ENCODE results near the gene ZGPAT. TPM values are rescaled to one million over a fixed set of nuclear protein-coding genes. Genes with fewer than 3 reads are reported as not detected.

The ZGPAT gene
- total and polyA plus RNA-seq, 2 of the 8 experiments (the other 6 are each of a cell fraction or from before 2014, with no cell fraction given) = 14.5 to 21.4 TPM

DNA sequence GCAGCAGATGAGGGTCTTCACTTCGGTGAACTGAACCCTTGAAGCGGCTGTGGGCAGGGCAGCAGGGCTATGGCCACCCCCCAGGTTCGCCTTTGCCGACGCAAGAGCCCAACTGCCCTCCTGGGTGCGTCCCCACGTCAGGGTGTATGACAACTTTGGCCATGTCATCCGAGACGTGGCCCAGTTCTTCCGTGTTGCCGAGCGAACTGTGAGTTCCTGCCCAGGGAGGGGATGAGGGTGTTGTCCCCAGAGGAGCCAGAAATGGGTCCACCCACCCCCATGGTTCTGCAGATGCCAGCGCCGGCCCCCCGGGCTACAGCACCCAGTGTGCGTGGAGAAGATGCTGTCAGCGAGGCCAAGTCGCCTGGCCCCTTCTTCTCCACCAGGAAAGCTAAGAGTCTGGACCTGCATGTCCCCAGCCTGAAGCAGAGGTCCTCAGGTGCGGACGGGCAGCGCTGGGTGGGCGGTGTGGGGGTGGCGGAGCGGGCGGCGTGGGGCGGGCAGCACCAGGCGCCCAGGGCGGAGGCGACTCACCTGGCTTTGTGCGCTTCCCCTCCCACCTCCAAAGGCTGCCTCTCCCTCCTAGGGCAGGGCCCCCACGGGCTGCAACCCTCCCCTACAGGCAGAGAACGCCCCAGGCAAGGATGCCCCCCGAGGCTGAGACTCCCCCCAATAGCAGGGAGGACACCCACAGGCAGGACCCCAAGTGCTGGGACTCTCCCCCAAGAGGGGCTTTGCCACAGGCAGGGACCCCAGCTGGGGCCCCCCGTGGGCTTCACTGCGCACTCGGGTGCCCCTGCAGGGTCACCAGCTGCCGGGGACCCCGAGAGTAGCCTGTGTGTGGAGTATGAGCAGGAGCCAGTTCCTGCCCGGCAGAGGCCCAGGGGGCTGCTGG, 17.6 kb upstream of the ZGPAT start:
- H4K20me1 ChIP-seq (replicated peaks in 1 of 2; ENCODE audit: control insufficient read depth in 1 of 2, insufficient read depth in 2 of 2, low read length in 2 of 2) = peaks cover 0 to 6% of the 10 kb centered on the region in 2 experiments
- H3K14ac ChIP-seq (ENCODE audit: insufficient read length) = no peak overlapping the region
- ChIA-PET CTCF (ENCODE audit: partially characterized antibody) (interaction anchor here (0.6 to 1.1 kb wide), 3 partner anchors 8 to 348 kb away, joined by 3 to 4 read pairs (median 3); no protein-coding TSS in a partner anchor), POLR2A (ENCODE audit: partially characterized antibody) (interaction anchor here (1.4 to 4.3 kb wide), 4 partner anchors 8 to 17 kb away, joined by 5 to 31 read pairs (median 10); partner anchors contain the start of genes ARFRP1, TNFRSF6B and ZGPAT)
- H3K4me3 ChIP-seq (ENCODE audit: extremely low read depth in 1 of 4, insufficient read depth in 2 of 4, low read depth in 3 of 4, low read length in 4 of 4) = no peak overlapping the region
- no peak overlapping the region for H3K23ac ChIP-seq (ENCODE audit: insufficient read length)
- H3K18ac ChIP-seq (ENCODE audit: extremely low read depth, low read length) = no peak overlapping the region
- no peak overlapping the region for H3K4ac ChIP-seq (replicated peaks; ENCODE audit: insufficient read length, low read depth, low read length)
- no peaks in the 10 kb centered on the region; a peak in 1 of 4 replicates for H3K9me3 ChIP-seq (ENCODE audit: insufficient read depth in 2 of 2, low read depth in 1 of 2, low read length in 1 of 2)
- H2AFZ ChIP-seq (ENCODE audit: low read length) = no peak overlapping the region
- no peak overlapping the region for H2BK5ac ChIP-seq (ENCODE audit: low read depth, low read length)
- H2AK5ac ChIP-seq (ENCODE audit: low read depth, low read length) = no peak overlapping the region
- no peak overlapping the region for H3K9ac ChIP-seq (replicated peaks in 1 of 4; ENCODE audit: extremely low read depth in 1 of 4, low read depth in 3 of 4, low read length in 3 of 4)
- no peak overlapping the region for H2BK15ac ChIP-seq (ENCODE audit: low read length)
- no peak overlapping the region for H4K8ac ChIP-seq (ENCODE audit: extremely low read depth, insufficient read depth, low read length)
- H3K4me1 ChIP-seq (replicated peaks in 1 of 4; ENCODE audit: control insufficient read depth in 3 of 4, insufficient read depth in 4 of 4, low read length in 3 of 4) = no peaks in the 10 kb centered on the region; a peak in 1 of 7 replicates
- no peak overlapping the region for H2BK12ac ChIP-seq (ENCODE audit: low read depth, low read length)
- H3K79me2 ChIP-seq (ENCODE audit: control insufficient read depth in 1 of 2, insufficient read depth in 2 of 2, low read length in 2 of 2) = no peaks in the 10 kb centered on the region
- no peaks in the 10 kb centered on the region for H3K27me3 ChIP-seq (replicated peaks in 1 of 4; ENCODE audit: control insufficient read depth in 3 of 4, extremely low read depth in 1 of 4, insufficient read depth in 3 of 4, low read length in 3 of 4)
- DNase-seq (ENCODE audit: low read depth in 1 of 2, low spot score in 2 of 2) (no peak), FAIRE-seq (no peak)
- no peak overlapping the region for H4K91ac ChIP-seq (replicated peaks; ENCODE audit: insufficient read length, low read length)
- H3K4me2 ChIP-seq (ENCODE audit: insufficient read depth in 1 of 2, low read depth in 2 of 2, low read length in 2 of 2) = no peak overlapping the region
- peaks cover 3% of the 10 kb centered on the region; the same call in 1 of the 2 replicates for H3K23me2 ChIP-seq (ENCODE audit: low read depth, low read length)
- H4K5ac ChIP-seq (ENCODE audit: insufficient read length, low read depth, low read length) = no peak overlapping the region
- no peak overlapping the region for H3K56ac ChIP-seq (replicated peaks; ENCODE audit: insufficient read length, low read depth, low read length)
- H3K36me3 ChIP-seq (ENCODE audit: control insufficient read depth in 2 of 4, insufficient read depth in 4 of 4, low read length in 3 of 4) = peaks cover 0 to 3% (median 0%) of the 10 kb centered on the region in 4 experiments; a peak in 1 of 8 replicates
- H2BK20ac ChIP-seq (ENCODE audit: low read length) = no peak overlapping the region
- no peak overlapping the region for H3K27ac ChIP-seq (ENCODE audit: low read depth, low read length)
- WGBS, 2 experiments (ENCODE audit: extremely low coverage in 1 of 2, insufficient coverage in 1 of 2, insufficient read length in 1 of 2, insufficient replicate concordance in 2 of 2, low coverage in 1 of 2, low lambda C conversion rate in 2 of 2, missing lambda C conversion rate in 1 of 2) = 94% methylated on average over 25 of the region's 40 CpGs; no CpG with 5 or more reads in 1 of the 2 experiments
- H3K79me1 ChIP-seq (ENCODE audit: low read depth, low read length) = no peaks in the 10 kb centered on the region
- H2BK120ac ChIP-seq (replicated peaks; ENCODE audit: low read depth, low read length) = no peak overlapping the region
- TF ChIP-seq, protein P1, sequence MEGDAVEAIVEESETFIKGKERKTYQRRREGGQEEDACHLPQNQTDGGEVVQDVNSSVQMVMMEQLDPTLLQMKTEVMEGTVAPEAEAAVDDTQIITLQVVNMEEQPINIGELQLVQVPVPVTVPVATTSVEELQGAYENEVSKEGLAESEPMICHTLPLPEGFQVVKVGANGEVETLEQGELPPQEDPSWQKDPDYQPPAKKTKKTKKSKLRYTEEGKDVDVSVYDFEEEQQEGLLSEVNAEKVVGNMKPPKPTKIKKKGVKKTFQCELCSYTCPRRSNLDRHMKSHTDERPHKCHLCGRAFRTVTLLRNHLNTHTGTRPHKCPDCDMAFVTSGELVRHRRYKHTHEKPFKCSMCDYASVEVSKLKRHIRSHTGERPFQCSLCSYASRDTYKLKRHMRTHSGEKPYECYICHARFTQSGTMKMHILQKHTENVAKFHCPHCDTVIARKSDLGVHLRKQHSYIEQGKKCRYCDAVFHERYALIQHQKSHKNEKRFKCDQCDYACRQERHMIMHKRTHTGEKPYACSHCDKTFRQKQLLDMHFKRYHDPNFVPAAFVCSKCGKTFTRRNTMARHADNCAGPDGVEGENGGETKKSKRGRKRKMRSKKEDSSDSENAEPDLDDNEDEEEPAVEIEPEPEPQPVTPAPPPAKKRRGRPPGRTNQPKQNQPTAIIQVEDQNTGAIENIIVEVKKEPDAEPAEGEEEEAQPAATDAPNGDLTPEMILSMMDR (IDR thresholded peaks at IDR 0.05; ENCODE audit: control extremely low read depth in 1 of 3, insufficient read depth in 1 of 3, low read depth in 1 of 3, low read length in 3 of 3) = no peak

Measured in H1 (cell line).